ENCODE measurements around the gene MBP.

GRCh38 chr18:76953583-76954233 is 178.9 kb downstream of the MBP start:
- TF ChIP-seq CTCF (conservative IDR thresholded peaks at IDR 0.05; ENCODE audit: low read depth, low read length) (no peak), NFE2L2 (IDR thresholded peaks at IDR 0.05; ENCODE audit: low read depth, low read length) (no peak), RAD21 (IDR thresholded peaks at IDR 0.05; ENCODE audit: low read length) (no peak), SMC3 (IDR thresholded peaks at IDR 0.05; ENCODE audit: low read depth, low read length) (no peak)

Data from IMR-90 (cell line).